HEK293 (cell line): ENCODE data around the gene FYB1.

Experiments used
- CTCF ChIP-seq: fragments of 450-650 bp; formaldehyde crosslinking; IDR thresholded peaks from 2 replicates; pipeline ENCODE4 v1.5.1; 2016; ENCODE audit warnings: missing biosample characterization, missing genetic modification characterization
- KLF10 ChIP-seq: fragments of 450-650 bp; IDR thresholded peaks from 2 replicates; pipeline ENCODE4 v1.5.1; 2018; ENCODE audit warnings: missing biosample characterization, mild to moderate bottlenecking, missing genetic modification characterization
- TRIM28 ChIP-seq: IDR thresholded peaks from 2 replicates; pipeline ENCODE4 v1.6.1; 2011; ENCODE audit warnings: low read length, control low read depth, borderline replicate concordance
- ZNF561 ChIP-seq: fragments of 450-650 bp; IDR thresholded peaks from 2 replicates; pipeline ENCODE4 v1.5.1; 2018; ENCODE audit warnings: missing biosample characterization, missing genetic modification characterization, borderline replicate concordance
- TF ChIP-seq, protein P1 (sequence below): fragments of 450-650 bp; formaldehyde crosslinking; IDR thresholded peaks from 2 replicates; pipeline ENCODE4 v1.5.1; 2016; ENCODE audit warnings: missing biosample characterization, missing genetic modification characterization

GRCh38 chr5:39076757-39077728 is 142.3 kb downstream of the FYB1 start:
- TF ChIP-seq, protein P1, sequence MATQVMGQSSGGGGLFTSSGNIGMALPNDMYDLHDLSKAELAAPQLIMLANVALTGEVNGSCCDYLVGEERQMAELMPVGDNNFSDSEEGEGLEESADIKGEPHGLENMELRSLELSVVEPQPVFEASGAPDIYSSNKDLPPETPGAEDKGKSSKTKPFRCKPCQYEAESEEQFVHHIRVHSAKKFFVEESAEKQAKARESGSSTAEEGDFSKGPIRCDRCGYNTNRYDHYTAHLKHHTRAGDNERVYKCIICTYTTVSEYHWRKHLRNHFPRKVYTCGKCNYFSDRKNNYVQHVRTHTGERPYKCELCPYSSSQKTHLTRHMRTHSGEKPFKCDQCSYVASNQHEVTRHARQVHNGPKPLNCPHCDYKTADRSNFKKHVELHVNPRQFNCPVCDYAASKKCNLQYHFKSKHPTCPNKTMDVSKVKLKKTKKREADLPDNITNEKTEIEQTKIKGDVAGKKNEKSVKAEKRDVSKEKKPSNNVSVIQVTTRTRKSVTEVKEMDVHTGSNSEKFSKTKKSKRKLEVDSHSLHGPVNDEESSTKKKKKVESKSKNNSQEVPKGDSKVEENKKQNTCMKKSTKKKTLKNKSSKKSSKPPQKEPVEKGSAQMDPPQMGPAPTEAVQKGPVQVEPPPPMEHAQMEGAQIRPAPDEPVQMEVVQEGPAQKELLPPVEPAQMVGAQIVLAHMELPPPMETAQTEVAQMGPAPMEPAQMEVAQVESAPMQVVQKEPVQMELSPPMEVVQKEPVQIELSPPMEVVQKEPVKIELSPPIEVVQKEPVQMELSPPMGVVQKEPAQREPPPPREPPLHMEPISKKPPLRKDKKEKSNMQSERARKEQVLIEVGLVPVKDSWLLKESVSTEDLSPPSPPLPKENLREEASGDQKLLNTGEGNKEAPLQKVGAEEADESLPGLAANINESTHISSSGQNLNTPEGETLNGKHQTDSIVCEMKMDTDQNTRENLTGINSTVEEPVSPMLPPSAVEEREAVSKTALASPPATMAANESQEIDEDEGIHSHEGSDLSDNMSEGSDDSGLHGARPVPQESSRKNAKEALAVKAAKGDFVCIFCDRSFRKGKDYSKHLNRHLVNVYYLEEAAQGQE (tag by site-specific recombination), result no peak
- TF ChIP-seq TRIM28, result no peak
- TF ChIP-seq CTCF (tag by site-specific recombination), result no peak
- no peak for TF ChIP-seq KLF10 (tag by site-specific recombination)
- no peak for TF ChIP-seq ZNF561 (tag by site-specific recombination)
